Breast epithelium (tissue), 3 donors: ENCODE results near the gene FXYD3.

Experiments
- POLR2A ChIP-seq: fragments of 450-650 bp; IDR thresholded peaks from one replicate; pipeline ENCODE4 v1.6.1; 2016; ENCODE audit warnings: antibody characterized with exemption, mild to moderate bottlenecking, moderate library complexity
- POLR2AphosphoS5 ChIP-seq, 3 donors: sonication (generic); formaldehyde crosslinking; IDR thresholded peaks; one replicate each; pipeline ENCODE4 v1.6.1; 2017; ENCODE audit warnings: antibody characterized with exemption in 3 of 3
- TF ChIP-seq, protein P1 (sequence below), 3 donors: fragments of 450-650 bp; IDR thresholded peaks; one replicate each; pipeline ENCODE4 v1.5.1; 2016 to 2017; ENCODE audit warnings: antibody characterized with exemption in 3 of 3, mild to moderate bottlenecking in 3 of 3, moderate library complexity in 3 of 3

DNA sequence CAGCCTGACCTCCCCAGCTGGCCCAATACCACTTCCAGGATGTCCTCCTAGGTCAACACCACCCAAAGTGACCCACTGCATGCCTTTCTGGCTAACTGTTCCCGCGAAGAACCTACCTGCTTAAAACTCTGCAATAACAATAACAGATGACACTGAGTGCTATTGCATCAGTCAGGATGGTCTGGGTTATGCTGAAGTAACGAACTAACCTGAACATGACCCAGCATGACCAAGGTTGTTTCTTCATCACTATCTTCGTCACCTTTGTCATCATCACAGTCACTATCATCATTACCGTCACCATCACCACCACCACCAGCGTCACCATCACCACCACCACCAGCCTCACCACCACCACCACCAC, 10.6 kb upstream of the FXYD3 start:
- TF ChIP-seq, protein P1, sequence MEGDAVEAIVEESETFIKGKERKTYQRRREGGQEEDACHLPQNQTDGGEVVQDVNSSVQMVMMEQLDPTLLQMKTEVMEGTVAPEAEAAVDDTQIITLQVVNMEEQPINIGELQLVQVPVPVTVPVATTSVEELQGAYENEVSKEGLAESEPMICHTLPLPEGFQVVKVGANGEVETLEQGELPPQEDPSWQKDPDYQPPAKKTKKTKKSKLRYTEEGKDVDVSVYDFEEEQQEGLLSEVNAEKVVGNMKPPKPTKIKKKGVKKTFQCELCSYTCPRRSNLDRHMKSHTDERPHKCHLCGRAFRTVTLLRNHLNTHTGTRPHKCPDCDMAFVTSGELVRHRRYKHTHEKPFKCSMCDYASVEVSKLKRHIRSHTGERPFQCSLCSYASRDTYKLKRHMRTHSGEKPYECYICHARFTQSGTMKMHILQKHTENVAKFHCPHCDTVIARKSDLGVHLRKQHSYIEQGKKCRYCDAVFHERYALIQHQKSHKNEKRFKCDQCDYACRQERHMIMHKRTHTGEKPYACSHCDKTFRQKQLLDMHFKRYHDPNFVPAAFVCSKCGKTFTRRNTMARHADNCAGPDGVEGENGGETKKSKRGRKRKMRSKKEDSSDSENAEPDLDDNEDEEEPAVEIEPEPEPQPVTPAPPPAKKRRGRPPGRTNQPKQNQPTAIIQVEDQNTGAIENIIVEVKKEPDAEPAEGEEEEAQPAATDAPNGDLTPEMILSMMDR (IDR thresholded peaks at IDR 0.05), result no peak
- TF ChIP-seq POLR2A, result no peak
- no peak for TF ChIP-seq POLR2AphosphoS5 (IDR thresholded peaks at IDR 0.05)
